ENCODE data around the gene CNTN4.

The CNTN4 gene

DNA sequence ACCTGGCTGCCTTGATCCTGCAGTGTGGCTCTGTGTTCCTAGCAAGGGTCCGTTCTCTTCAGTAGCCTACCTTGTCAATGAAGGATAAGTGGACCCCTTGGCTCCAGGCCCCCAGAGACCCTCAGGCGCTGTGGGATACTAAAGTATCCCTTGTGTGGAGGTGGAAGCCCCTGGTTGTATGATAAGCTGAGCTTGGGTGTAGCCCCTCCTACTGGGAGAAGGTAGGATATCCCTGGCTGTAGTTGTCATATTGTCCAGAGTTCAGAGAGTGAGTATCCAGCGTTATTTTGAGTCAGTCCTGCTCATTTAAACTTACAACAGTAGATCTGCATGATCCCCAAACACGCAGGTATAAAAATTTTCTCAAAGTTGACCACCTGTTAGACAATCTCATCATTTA, 496.8 kb downstream of the CNTN4 start:
- H3K36me3 ChIP-seq (ENCODE audit: control insufficient read depth, insufficient read depth, low read length) = no peaks in the 10 kb centered on the region
- no peak overlapping the region for H3K27ac ChIP-seq (ENCODE audit: insufficient read depth, low read depth, low read length, poor library complexity, severe bottlenecking)
- H3K27me3 ChIP-seq (ENCODE audit: control insufficient read depth, insufficient read depth, low read length, poor library complexity, severe bottlenecking) = no peaks in the 10 kb centered on the region
- H3K4me1 ChIP-seq (ENCODE audit: control insufficient read depth, insufficient read depth, low read length) = no peaks in the 10 kb centered on the region
- H3K9me3 ChIP-seq (ENCODE audit: control insufficient read depth, low read length) = no peaks in the 10 kb centered on the region
- no peak overlapping the region for H3K4me3 ChIP-seq (ENCODE audit: insufficient read depth, low read depth, low read length)
- 87 to 94% methylated on average over 4 of the region's 4 CpGs for WGBS, 2 experiments

DNA sequence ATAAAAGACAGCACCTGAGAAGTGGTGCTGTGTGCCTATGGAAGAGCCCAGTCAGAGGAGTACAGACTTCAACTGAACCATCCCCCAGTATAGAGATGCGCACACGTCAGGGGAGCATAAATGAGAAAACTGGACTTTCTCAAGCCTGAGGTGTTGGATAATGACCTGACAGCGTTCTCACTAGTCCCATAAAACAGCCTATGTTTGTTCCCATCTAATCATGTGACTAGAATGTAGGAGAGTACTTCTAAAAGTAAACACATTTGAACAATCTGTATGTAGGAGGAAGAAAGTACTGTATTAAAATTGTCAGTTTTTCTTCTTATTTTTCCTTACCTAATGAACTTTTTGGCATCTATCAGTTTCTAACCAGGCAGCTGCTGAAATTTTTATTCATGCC, 498.9 kb downstream of the CNTN4 start:
- H3K36me3 ChIP-seq (ENCODE audit: control insufficient read depth, insufficient read depth, low read length) = no peaks in the 10 kb centered on the region
- H3K27me3 ChIP-seq (ENCODE audit: control insufficient read depth, insufficient read depth, low read length, poor library complexity, severe bottlenecking) = no peaks in the 10 kb centered on the region
- H3K27ac ChIP-seq (ENCODE audit: insufficient read depth, low read depth, low read length, poor library complexity, severe bottlenecking) = no peak overlapping the region
- no peaks in the 10 kb centered on the region for H3K4me1 ChIP-seq (ENCODE audit: control insufficient read depth, insufficient read depth, low read length)
- H3K4me3 ChIP-seq (ENCODE audit: insufficient read depth, low read depth, low read length) = no peak overlapping the region
- no peaks in the 10 kb centered on the region for H3K9me3 ChIP-seq (ENCODE audit: control insufficient read depth, low read length)
- WGBS, 2 experiments = 93 to 96% methylated on average over 3 of the region's 3 CpGs

DNA sequence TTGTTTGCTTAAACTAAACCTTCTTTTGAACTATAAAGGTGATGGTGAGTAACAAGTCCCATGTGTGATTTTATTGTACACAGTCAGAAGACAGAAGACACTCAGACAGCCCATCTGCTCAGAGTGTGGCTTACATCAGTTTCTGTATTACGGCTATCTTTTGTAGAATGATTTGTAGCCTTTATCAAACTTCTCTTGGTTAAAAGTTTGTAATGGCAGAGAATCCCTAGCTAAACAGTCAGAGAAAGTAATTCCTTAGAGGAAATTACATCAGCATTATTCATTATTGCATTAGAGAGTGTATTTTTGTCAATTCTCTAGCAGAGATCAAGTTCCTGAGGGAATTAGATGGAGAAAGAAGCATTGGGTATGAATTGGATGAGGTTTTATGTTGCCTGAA, 500.8 kb downstream of the CNTN4 start:
- Histone ChIP-seq H3K4me3 (ENCODE audit: insufficient read depth, low read depth, low read length) (no peak overlapping the region), H3K27ac (ENCODE audit: insufficient read depth, low read depth, low read length, poor library complexity, severe bottlenecking) (no peak overlapping the region), H3K4me1 (ENCODE audit: control insufficient read depth, insufficient read depth, low read length) (no peaks in the 10 kb centered on the region), H3K36me3 (ENCODE audit: control insufficient read depth, insufficient read depth, low read length) (no peaks in the 10 kb centered on the region), H3K27me3 (ENCODE audit: control insufficient read depth, insufficient read depth, low read length, poor library complexity, severe bottlenecking) (no peaks in the 10 kb centered on the region), H3K9me3 (ENCODE audit: control insufficient read depth, low read length) (no peaks in the 10 kb centered on the region)
- 89 to 100% methylated on average over 1 of the region's 1 CpG for WGBS, 2 experiments

DNA sequence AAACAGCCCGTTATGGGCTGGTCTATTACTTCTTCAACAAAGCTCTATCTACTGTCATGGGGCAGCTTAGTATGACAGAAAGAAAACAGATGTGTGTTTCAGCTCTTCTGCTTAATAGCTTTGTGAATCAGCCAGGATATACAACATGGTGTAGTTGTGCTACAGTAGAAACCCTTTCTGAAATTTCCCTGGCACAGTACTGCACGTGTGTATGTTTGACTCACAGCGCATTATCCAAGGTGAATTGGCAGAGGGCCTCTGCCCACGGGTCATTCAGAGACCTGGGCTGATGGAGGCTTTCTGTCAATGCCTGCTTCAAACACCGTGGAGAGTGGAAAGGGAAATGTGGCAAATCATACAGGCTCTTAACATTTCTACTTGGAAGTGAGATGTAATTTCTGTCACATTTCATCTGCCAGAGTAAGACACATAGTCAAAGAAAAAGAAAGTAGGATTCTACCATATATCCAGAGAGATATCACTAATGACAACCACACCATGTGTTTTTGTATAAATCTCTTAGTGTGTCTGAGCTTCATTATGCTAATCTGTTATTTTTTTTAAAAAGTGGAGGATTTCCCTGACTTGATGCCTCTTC, 505.1 kb downstream of the CNTN4 start:
- no peaks in the 10 kb centered on the region for H3K36me3 ChIP-seq (ENCODE audit: control insufficient read depth, insufficient read depth, low read length)
- H3K27me3 ChIP-seq (ENCODE audit: control insufficient read depth, insufficient read depth, low read length, poor library complexity, severe bottlenecking) = no peaks in the 10 kb centered on the region
- no peaks in the 10 kb centered on the region for H3K9me3 ChIP-seq (ENCODE audit: control insufficient read depth, low read length)
- no peaks in the 10 kb centered on the region for H3K4me1 ChIP-seq (ENCODE audit: control insufficient read depth, insufficient read depth, low read length)
- no peak overlapping the region for H3K4me3 ChIP-seq (ENCODE audit: insufficient read depth, low read depth, low read length)
- 89 to 97% methylated on average over 5 of the region's 5 CpGs for WGBS, 2 experiments
- no peak overlapping the region for H3K27ac ChIP-seq (ENCODE audit: insufficient read depth, low read depth, low read length, poor library complexity, severe bottlenecking)

DNA sequence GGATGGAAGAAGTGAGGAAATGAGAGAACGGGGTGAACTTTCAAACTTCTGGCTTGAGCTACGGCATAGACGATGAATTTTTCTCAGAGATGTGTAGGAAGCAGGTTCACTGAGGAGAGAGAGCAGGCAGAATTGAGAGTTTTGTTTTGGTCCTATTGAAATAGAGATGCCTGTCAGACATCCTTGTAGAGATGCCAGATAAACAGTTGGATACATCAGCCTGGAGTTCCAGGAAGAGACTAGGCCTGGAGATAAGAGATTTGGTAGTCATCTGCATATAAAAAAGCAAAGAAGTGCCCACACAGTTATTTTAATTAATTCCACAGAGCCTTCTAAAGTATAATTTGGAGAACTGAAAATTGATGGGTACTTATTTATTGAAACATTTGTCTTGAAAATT, 515.9 kb downstream of the CNTN4 start:
- Histone ChIP-seq H3K9me3 (ENCODE audit: control insufficient read depth, low read length) (no peaks in the 10 kb centered on the region), H3K27me3 (ENCODE audit: control insufficient read depth, insufficient read depth, low read length, poor library complexity, severe bottlenecking) (no peaks in the 10 kb centered on the region), H3K27ac (ENCODE audit: insufficient read depth, low read depth, low read length, poor library complexity, severe bottlenecking) (no peak overlapping the region), H3K36me3 (ENCODE audit: control insufficient read depth, insufficient read depth, low read length) (no peaks in the 10 kb centered on the region), H3K4me3 (ENCODE audit: insufficient read depth, low read depth, low read length) (no peak overlapping the region), H3K4me1 (ENCODE audit: control insufficient read depth, insufficient read depth, low read length) (no peaks in the 10 kb centered on the region)
- WGBS, 2 experiments = 93 to 98% methylated on average over 3 of the region's 3 CpGs

DNA sequence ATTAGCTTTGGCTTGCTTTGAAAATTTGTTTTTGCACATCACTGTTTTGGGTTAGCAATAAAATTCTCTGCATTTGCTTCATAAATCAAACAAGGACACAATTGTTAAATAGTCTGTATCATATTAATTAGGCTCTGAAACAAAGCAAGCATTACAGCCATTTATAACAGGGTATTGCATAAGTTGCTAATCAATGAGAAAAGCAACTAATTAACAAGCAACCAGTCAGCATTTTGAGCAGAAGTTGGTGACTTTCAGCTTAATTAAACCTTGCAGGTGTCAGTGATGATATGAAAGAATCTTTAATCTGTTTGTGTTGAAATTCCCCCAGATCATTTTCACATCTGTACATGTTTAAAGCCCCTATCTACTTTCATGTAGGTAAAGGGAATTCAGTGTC, 516.4 kb downstream of the CNTN4 start:
- H3K36me3 ChIP-seq (ENCODE audit: control insufficient read depth, insufficient read depth, low read length) = no peaks in the 10 kb centered on the region
- no peak overlapping the region for H3K4me3 ChIP-seq (ENCODE audit: insufficient read depth, low read depth, low read length)
- no peak overlapping the region for H3K27ac ChIP-seq (ENCODE audit: insufficient read depth, low read depth, low read length, poor library complexity, severe bottlenecking)
- H3K9me3 ChIP-seq (ENCODE audit: control insufficient read depth, low read length) = no peaks in the 10 kb centered on the region
- H3K4me1 ChIP-seq (ENCODE audit: control insufficient read depth, insufficient read depth, low read length) = no peaks in the 10 kb centered on the region
- no peaks in the 10 kb centered on the region for H3K27me3 ChIP-seq (ENCODE audit: control insufficient read depth, insufficient read depth, low read length, poor library complexity, severe bottlenecking)

DNA sequence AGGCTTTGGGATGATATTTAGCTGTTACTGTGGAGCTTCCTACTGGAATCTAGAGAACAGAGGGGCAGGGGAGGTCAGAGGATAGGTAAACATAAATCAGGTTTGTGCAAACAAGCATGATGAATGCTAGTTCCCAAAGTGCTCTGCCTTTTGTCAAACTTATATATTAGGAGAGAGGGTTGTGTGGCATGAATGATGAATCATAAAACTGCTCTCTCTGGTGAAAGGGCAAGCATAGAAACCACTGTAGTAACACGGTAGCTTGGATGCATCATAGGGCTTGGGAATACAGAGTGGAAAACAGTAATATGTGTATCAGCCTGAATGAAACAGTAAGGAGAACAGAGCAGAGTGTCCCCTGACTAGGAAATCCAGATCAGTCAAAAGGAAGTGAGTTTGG, 524.8 kb downstream of the CNTN4 start:
- 84 to 96% methylated on average over 1 of the region's 1 CpG for WGBS, 2 experiments
- H3K27ac ChIP-seq (ENCODE audit: insufficient read depth, low read depth, low read length, poor library complexity, severe bottlenecking) = no peak overlapping the region
- H3K4me1 ChIP-seq (ENCODE audit: control insufficient read depth, insufficient read depth, low read length) = no peaks in the 10 kb centered on the region
- no peaks in the 10 kb centered on the region for H3K9me3 ChIP-seq (ENCODE audit: control insufficient read depth, low read length)
- H3K4me3 ChIP-seq (ENCODE audit: insufficient read depth, low read depth, low read length) = no peak overlapping the region
- no peaks in the 10 kb centered on the region for H3K36me3 ChIP-seq (ENCODE audit: control insufficient read depth, insufficient read depth, low read length)
- H3K27me3 ChIP-seq (ENCODE audit: control insufficient read depth, insufficient read depth, low read length, poor library complexity, severe bottlenecking) = no peaks in the 10 kb centered on the region

DNA sequence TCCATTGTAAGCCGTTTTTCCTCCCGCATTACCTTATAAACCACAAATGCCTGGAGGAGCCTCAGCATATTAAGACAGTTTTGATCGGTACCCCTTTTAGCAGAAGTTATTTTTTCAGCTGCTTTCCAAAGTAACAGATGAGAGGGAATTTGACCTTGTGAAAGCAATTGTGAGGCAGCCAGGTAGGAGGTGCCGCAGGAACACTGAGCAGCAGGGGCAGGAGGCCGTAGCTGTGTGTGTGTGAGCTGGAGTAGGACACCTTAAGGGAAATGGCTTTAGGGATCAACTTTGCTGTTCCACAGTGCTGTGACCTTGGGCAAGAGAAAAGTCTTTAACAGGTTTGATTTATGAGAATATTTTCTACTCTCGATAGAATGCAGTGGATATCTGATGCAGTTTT, 529.5 kb downstream of the CNTN4 start:
- Histone ChIP-seq H3K36me3 (ENCODE audit: control insufficient read depth, insufficient read depth, low read length) (no peaks in the 10 kb centered on the region), H3K9me3 (ENCODE audit: control insufficient read depth, low read length) (no peaks in the 10 kb centered on the region), H3K4me1 (ENCODE audit: control insufficient read depth, insufficient read depth, low read length) (no peaks in the 10 kb centered on the region), H3K27ac (ENCODE audit: insufficient read depth, low read depth, low read length, poor library complexity, severe bottlenecking) (no peak overlapping the region), H3K4me3 (ENCODE audit: insufficient read depth, low read depth, low read length) (no peak overlapping the region), H3K27me3 (ENCODE audit: control insufficient read depth, insufficient read depth, low read length, poor library complexity, severe bottlenecking) (no peaks in the 10 kb centered on the region)
- WGBS, 2 experiments = 89 to 91% methylated on average over 6 of the region's 6 CpGs

DNA sequence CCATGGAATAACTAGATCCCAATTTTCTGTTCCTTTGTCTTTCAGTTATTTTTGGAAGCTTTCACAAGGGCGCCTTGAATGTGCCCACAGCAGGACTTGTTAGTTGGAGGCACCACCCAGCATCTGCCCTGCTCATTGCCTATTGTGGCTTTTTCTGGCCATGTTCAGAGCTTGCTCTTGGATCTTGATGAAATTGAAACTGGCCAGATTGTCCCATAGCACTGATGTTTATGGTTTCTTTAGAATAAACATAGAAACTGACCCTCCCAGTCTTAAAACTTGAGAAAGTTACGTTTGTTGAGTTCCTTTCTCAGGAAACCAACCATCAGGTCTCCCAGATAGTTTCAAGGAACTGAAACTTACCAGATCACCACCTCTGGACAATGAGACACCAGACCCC, 536.8 kb downstream of the CNTN4 start:
- 90 to 95% methylated on average over 2 of the region's 2 CpGs for WGBS, 2 experiments
- no peaks in the 10 kb centered on the region for H3K9me3 ChIP-seq (ENCODE audit: control insufficient read depth, low read length)
- no peaks in the 10 kb centered on the region for H3K36me3 ChIP-seq (ENCODE audit: control insufficient read depth, insufficient read depth, low read length)
- no peak overlapping the region for H3K27ac ChIP-seq (ENCODE audit: insufficient read depth, low read depth, low read length, poor library complexity, severe bottlenecking)
- no peaks in the 10 kb centered on the region for H3K27me3 ChIP-seq (ENCODE audit: control insufficient read depth, insufficient read depth, low read length, poor library complexity, severe bottlenecking)
- H3K4me1 ChIP-seq (ENCODE audit: control insufficient read depth, insufficient read depth, low read length) = no peaks in the 10 kb centered on the region
- H3K4me3 ChIP-seq (ENCODE audit: insufficient read depth, low read depth, low read length) = no peak overlapping the region

DNA sequence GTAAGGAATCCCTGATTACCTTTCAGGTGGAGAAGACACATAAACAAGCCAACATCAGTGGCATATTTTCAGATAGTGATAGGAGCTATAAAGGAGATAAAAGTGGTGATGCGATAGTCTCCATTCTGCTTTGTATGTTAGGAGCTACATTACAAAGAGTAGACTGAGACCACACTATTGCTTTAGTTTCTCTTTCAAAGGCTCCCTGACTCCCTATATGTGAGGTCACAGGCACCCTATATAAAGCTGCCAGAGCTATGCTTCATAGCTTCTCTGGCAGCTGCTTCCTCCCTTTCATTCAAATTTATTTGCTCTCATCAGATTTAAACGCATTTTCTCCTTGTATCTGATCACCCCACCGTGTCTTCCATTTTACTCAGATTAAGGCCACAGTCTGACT, 544.9 kb downstream of the CNTN4 start:
- Histone ChIP-seq H3K27me3 (ENCODE audit: control insufficient read depth, insufficient read depth, low read length, poor library complexity, severe bottlenecking) (no peaks in the 10 kb centered on the region), H3K4me3 (ENCODE audit: insufficient read depth, low read depth, low read length) (no peak overlapping the region), H3K27ac (ENCODE audit: insufficient read depth, low read depth, low read length, poor library complexity, severe bottlenecking) (no peak overlapping the region), H3K36me3 (ENCODE audit: control insufficient read depth, insufficient read depth, low read length) (no peaks in the 10 kb centered on the region), H3K9me3 (ENCODE audit: control insufficient read depth, low read length) (no peaks in the 10 kb centered on the region), H3K4me1 (ENCODE audit: control insufficient read depth, insufficient read depth, low read length) (no peaks in the 10 kb centered on the region)
- WGBS, 2 experiments = 57 to 64% methylated on average over 3 of the region's 3 CpGs

DNA sequence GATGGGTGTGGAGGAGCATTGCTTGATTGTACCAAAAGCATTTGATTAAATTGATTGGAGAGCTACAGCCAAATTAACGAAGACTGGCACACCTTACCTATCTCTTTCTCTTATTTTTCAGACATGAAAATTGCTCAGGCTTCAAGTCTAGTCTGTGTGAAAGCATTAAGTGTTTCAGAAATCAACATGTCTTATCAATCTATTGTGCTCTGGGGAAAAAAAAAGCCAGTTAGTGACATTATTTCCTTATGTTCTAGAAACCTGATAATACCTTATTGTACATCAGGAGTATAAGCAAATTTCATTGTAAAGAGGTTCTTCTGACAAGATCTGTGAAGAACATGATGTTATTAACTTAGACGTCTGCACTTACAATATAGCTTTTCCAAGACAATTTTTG, 546.3 kb downstream of the CNTN4 start:
- Histone ChIP-seq H3K36me3 (ENCODE audit: control insufficient read depth, insufficient read depth, low read length) (no peaks in the 10 kb centered on the region), H3K27ac (ENCODE audit: insufficient read depth, low read depth, low read length, poor library complexity, severe bottlenecking) (no peak overlapping the region), H3K9me3 (ENCODE audit: control insufficient read depth, low read length) (no peaks in the 10 kb centered on the region), H3K27me3 (ENCODE audit: control insufficient read depth, insufficient read depth, low read length, poor library complexity, severe bottlenecking) (no peaks in the 10 kb centered on the region), H3K4me1 (ENCODE audit: control insufficient read depth, insufficient read depth, low read length) (no peaks in the 10 kb centered on the region), H3K4me3 (ENCODE audit: insufficient read depth, low read depth, low read length) (no peak overlapping the region)
- 83 to 87% methylated on average over 1 of the region's 2 CpGs for WGBS, 2 experiments

All from ectodermal cell (in vitro differentiated cells).